NCI-H1105 (cell line): ENCODE data around the gene SMYD3.

Experiments used
- DNase-seq: peaks from one replicate; lab custom pipeline; 2025; lab: John Stamatoyannopoulos, UW

Gene SMYD3

GRCh38 chr1:246069581-246069980 lies 437.5 kb downstream of the SMYD3 start:
- no peak for DNase-seq

DNA sequence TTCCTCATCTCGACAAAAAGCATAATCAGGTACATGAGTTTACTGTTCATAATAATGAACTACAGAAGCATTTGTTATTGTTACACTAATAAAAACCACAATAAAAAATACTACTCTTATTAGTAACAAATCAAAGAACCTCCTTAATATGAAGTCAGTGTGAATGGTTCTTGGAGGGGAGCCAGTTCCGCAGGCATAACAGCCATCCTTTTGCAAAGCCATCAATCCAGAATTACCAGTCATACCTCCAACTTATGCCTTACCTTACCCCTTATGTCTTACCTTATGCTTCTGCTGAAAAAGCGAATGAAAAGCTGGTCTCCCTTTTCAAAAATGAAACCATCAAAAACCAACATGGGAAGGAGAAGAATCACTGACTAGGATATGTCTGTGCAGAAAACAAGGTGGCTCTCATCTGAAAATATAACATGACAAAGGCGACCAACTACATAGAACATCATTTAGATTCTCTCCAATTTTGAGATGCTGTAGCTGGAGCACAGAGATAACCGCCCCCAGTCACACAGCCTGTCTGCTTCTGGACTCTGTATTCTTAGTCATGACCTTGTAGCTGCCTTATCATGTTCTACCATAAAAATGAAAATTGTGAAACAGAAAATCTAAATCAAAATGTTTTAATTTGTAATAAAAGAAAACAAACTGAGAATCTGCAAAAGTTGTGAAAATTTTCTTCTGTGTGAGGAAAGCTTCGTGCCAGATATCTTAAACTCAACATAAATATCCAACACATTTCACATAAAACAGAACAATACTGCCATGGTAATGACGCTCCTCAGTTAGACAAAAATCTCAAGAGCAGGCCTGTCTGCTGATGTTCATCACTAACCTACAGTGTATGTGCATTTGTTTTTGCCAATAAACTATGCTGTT lies 438.2 kb downstream of the SMYD3 start:
- DNase-seq, result no peak

DNA sequence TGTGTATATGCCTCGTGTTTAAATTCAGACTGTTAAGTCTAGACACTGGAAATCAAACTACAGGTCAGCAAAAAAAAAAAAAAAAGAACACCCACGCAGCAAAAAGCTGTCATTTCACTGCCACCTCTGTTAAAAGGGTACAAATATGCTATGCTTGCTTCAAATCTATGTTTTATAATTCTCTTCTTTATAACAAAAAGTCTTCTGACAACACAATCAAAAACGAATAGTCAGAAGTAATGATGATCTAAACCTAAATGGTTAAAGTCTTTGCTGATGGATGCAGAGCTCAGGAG lies 438.9 kb downstream of the SMYD3 start:
- DNase-seq, result no peak

DNA sequence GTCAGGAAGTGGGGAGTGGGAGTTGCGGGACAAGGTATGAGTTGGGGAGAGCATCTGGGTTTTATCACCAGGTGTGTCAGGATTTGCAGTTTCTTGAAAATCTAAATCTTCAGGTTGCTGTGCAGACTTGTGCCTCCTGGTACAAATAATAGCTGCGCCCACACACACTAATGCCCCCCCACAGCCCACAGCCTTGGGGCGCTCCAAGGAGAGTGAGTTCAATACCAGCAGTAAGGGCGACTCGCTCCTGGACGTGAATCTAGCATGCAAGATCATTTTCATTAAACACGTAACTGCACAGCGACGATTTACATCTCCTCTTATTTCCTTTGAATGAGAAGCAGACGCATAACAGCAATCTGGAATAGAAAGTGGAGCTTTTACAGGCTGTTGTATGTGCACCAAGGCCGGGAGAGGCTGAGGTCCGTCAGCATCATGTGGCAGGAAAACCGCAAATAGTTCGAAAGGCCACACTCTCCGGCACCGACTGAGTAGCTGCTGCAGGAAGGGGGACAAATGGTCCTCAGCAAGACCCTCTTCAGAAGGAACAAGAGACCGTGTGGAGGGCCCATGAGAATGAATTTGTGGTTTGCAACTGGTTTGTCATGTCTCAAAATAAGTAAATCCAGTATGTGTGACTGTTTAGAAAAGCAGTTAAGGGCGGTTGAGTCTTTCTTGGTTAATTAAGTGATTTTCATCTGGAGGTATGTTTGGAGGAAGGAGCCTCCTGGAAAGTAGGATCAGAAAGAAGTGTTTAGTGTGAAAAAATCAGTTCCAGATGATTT lies 439.5 kb downstream of the SMYD3 start:
- DNase-seq, result no peak

GRCh38 chr1:246066573-246066972 lies 440.5 kb downstream of the SMYD3 start:
- DNase-seq, result no peak

DNA sequence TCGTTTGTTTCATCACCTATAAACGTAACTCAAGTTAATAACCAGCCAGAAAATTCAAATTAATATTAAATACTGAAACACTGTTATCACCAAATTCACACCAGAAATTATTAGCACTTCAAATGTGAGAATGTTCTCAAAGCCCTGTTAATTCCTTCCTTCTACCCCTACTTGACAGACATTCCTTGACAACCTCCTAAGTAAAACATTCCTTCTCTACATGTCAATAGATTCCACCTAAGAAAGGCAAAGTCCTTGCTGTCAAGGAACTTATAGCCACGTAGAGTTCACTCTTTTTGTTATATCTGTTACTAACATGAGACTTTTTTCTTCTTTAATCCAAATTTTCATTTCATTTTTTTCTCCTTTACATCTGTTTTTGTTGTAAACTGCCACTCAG lies 441.5 kb downstream of the SMYD3 start:
- DNase-seq, result no peak

DNA sequence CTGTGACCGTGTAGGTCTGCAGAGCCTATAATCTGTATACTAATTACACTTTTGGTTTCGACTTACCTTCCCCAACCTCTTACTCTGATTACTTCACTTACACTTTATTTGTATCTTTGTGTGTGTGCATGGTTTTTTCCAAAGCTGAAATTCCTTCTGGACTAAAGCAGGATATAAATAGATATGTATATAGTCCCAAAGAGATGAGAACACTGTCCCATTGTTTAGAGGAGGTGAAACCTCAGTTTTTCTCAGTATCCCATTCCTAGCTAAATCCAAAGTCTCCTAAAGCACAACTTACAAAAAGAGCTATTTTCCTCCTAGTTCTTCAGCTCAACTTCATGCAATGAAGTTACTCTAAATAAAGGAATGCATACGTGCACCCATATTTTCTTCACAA lies 442.2 kb downstream of the SMYD3 start:
- no peak for DNase-seq

- DNase-seq, result no peak
These were observed 444.0 kb downstream of the SMYD3 start for GRCh38 chr1:246063013-246063616.

- no peak for DNase-seq
These were observed 448.6 kb downstream of the SMYD3 start for GRCh38 chr1:246058466-246058865.

DNA sequence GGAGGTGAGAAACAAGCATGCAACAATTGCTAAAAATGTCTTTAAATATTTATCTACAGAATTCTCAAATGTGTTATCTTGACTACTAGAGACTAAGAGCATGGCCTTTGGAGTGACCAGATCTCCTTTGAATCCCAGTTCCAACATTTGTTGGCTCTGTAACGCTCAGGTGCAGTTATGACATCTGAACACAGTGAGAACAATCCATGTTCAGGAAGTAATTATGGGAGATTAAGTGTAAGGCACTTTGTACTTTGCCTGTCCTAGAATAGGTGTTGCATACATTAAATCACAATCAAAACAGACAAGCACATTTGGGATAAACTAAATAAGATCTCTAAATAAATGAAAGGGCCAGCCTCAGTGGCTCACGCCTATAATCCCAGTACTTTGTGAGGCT lies 454.5 kb downstream of the SMYD3 start:
- DNase-seq, result no peak

- no peak for DNase-seq
These were observed 455.1 kb downstream of the SMYD3 start for GRCh38 chr1:246051909-246052518.

- no peak for DNase-seq
These were observed 458.4 kb downstream of the SMYD3 start for GRCh38 chr1:246048693-246049092.

GRCh38 chr1:246043556-246043955 lies 463.5 kb downstream of the SMYD3 start:
- DNase-seq, result peak; percentile 41

DNA sequence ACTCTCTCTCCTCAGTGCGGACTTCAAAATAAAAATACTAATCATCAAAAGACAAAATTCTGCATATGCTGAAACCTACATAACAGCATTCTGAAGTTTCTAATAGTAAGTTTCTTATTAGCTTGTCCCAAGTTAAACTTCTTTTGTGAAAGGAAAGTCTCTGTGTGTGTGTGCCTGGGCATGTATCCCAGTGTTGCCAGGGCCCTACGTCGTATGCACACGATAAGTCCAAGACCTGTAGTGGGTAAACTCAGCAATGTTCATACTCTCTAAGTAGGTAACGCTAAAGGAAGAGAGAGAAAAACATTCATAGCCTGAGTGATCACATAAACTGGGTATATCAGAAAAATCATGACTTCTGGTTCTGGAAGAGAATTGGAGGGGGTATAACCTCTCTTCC lies 465.7 kb downstream of the SMYD3 start:
- no peak for DNase-seq

DNA sequence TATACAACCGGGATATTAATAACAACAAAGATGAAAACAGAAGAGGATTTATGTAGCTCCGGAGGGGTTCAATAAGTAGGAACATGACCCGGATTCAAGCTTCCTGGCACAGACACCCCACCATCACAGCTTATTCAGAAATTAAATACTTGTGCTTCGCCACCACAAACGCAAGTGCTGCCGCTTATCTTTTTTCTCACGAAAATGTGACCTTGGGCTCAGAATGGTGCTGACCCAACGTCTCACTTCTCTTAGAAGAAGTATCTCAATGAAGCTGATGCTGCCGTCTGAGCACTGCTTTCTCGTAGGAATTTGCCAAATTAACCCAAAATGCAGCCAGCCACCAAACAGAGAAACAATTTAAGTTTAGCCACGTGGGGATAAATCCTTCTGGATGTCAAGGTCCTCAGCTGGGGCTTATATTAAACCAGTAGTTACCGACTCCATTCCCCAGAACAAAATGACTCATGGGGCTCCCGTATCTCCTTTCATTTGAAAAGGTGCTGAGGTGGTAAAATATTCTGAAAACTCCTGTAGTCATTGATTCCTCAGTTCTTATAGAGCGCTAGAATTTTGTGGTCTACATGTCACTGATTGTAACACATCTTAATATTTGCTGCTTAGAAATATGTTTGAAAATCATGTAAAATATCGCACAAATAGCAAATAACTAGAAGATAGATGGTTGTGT lies 466.7 kb downstream of the SMYD3 start:
- no peak for DNase-seq

- no peak for DNase-seq
These were observed 467.5 kb downstream of the SMYD3 start for GRCh38 chr1:246039584-246039983.

- no peak for DNase-seq
These were observed 469.2 kb downstream of the SMYD3 start for GRCh38 chr1:246037832-246038231.

DNA sequence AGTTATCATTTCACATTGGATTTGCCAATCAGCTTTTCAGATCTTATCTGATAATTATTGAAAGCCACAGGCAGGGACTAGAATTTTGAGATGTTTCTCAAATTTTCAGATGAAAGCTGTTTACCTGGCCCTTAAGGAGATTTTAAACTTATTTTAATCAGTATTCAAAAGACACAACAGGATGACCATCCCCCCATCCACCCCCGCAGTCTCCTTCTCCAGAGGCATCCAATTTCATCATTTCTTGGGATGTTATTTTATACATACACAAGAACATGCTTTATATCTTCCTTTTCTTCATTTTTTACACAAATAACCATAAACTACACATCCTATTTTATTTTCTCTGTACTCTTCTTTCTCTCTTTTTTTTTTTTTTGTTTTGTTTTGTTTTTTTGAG lies 470.9 kb downstream of the SMYD3 start:
- no peak for DNase-seq

GRCh38 chr1:246035060-246035541 lies 472.0 kb downstream of the SMYD3 start:
- DNase-seq, result no peak

- no peak for DNase-seq
These were observed 472.4 kb downstream of the SMYD3 start for GRCh38 chr1:246034630-246035029.

DNA sequence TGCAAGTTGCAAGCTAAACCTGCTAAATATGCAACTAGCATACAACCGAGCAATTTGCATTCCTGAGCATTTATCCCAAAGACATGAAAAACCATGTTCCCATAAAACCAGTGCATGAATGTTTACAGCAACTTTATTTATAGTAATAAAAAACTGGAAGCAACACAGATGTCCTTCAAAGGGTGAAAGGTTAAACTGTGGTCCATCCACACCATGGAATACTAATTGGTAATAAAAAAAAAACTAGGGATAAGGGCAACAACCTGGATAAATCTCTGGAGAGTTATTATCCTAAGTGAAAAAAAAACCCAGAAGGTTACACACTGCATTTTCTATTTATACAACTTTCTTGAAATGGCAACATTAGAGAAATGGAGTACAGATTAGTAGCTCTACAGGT lies 474.1 kb downstream of the SMYD3 start:
- no peak for DNase-seq

DNA sequence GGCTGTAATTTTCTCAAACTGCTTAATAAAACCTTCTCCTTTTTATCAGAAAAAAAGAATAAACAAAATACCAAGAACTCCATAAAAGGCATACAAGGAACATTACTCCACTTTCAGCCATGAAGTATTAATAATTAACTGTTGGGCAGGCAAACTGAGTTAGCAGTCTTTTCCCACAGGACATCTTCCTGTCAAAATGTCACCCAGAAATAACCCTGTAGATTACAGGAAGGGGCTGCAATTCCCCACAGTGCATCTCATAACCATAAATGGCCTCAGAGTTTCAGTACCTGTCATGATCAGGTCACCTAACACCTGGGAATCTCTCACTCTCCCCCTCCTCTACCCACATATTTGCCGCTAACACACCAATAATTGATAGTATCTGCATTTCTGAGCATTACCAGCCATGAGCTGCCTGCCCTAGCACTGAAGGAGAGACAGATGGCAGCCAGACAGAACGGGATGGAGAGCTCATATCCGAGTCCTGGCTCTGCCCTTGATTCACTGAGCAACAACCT lies 475.0 kb downstream of the SMYD3 start:
- DNase-seq, result no peak
